Omental fat pad (tissue), 4 donors: ENCODE measurements around the gene HCK. TPM values are rescaled to one million over a fixed set of nuclear protein-coding genes. Genes with fewer than 3 reads are reported as not detected.

Experiments
- ATAC-seq: fragments of 150-250 bp; one replicate; pipeline ENCODE4 v1.9.1; 2016; ENCODE audit warnings: mild to moderate bottlenecking, moderate library complexity; ENCODE audit not compliant: low FRiP score
- DNase-seq: peaks from one replicate; pipeline ENCODE4 v3.0.0-alpha.2; 2019; ENCODE audit warnings: low spot score
- CTCF ChIP-seq, 3 donors: fragments of 450-650 bp; IDR thresholded peaks; one replicate each; pipeline ENCODE4 v1.5.1; 2016 to 2017; ENCODE audit warnings: antibody characterized with exemption in 3 of 3, mild to moderate bottlenecking in 3 of 3, moderate library complexity in 2 of 3
- total RNA-seq, 4 donors: library from RNA; depleted of rRNA; stranded (reverse); fragments of >200 nt; gene quantifications; one replicate each; pipeline ENCODE4 v1.1.0, GENCODE V29; 2016

HCK gene
- total RNA-seq, 4 donors from 2014 or later, result 22.4 to 68.6 (median 39.2) TPM

- no peak for DNase-seq
- ATAC-seq, result no peak
- no peak for TF ChIP-seq CTCF (IDR thresholded peaks at IDR 0.05)
These were observed 18.2 kb downstream of the HCK start for GRCh38 chr20:32070282-32070681.

GRCh38 chr20:32070690-32071213 is 18.7 kb downstream of the HCK start:
- no peak for DNase-seq
- ATAC-seq, result no peak
- TF ChIP-seq CTCF (IDR thresholded peaks at IDR 0.05), result no peak

GRCh38 chr20:32071395-32072167 is 19.5 kb downstream of the HCK start:
- TF ChIP-seq CTCF (IDR thresholded peaks at IDR 0.05), result no peak
- no peak for DNase-seq
- ATAC-seq, result no peak

GRCh38 chr20:32072168-32072750 is 20.2 kb downstream of the HCK start:
- no peak for DNase-seq
- TF ChIP-seq CTCF (IDR thresholded peaks at IDR 0.05), result no peak
- no peak for ATAC-seq

- no peak for TF ChIP-seq CTCF (IDR thresholded peaks at IDR 0.05)
- ATAC-seq (no peak), DNase-seq (no peak)
These were observed 23.5 kb downstream of the HCK start for GRCh38 chr20:32075534-32075933.

GRCh38 chr20:32077190-32077589 is 25.1 kb downstream of the HCK start:
- DNase-seq (no peak), ATAC-seq (no peak)
- no peak for TF ChIP-seq CTCF (IDR thresholded peaks at IDR 0.05)

- no peak for ATAC-seq
- no peak for DNase-seq
- TF ChIP-seq CTCF (IDR thresholded peaks at IDR 0.05), result no peak
These were observed 26.3 kb downstream of the HCK start for GRCh38 chr20:32078322-32078721.
